WTC11 (cell line): Measurements from ENCODE around the gene GPC4. TPM values are rescaled to one million over a fixed set of nuclear protein-coding genes. Genes with fewer than 3 reads are reported as not detected.

Experiments
- ATAC-seq: fragments of 200-7000 bp; cut with Tn5 transposase; 2 replicates; pipeline ENCODE4 v1.10.0; 2021; ENCODE audit warnings: mild to moderate bottlenecking, moderate library complexity
- CTCF ChIA-PET: fragments of 300-600 bp; sonication (Branson Sonifier 250); formaldehyde crosslinking; loops from one replicate; lab custom pipeline; 2021; ENCODE audit warnings: antibody characterized with exemption; lab: Charles Lee
- POLR2A ChIA-PET: fragments of 350-600 bp; sonication (Branson Sonifier 250); formaldehyde crosslinking; loops from one replicate; lab custom pipeline; 2021; ENCODE audit warnings: antibody characterized with exemption; lab: Charles Lee
- DNase-seq: peaks from one replicate; pipeline ENCODE4 v3.0.0; 2021; ENCODE audit warnings: low spot score
- H3K27ac Mint-ChIP-seq: 2 replicates; pipeline ENCODE4 v1.8.0; 2021; ENCODE audit warnings: mixed read lengths
- H3K27me3 Mint-ChIP-seq: 2 replicates; pipeline ENCODE4 v1.8.0; 2021; ENCODE audit warnings: low read depth, mild to moderate bottlenecking, moderate library complexity, mixed read lengths
- H3K36me3 Mint-ChIP-seq: 2 replicates; pipeline ENCODE4 v1.8.0; 2021; ENCODE audit warnings: mixed read lengths
- H3K4me1 Mint-ChIP-seq: 2 replicates; pipeline ENCODE4 v1.8.0; 2022; ENCODE audit warnings: mixed read lengths
- H3K4me3 Mint-ChIP-seq: 2 replicates; pipeline ENCODE4 v1.8.0; 2021; ENCODE audit warnings: mild to moderate bottlenecking, moderate library complexity, mixed read lengths
- H3K9me3 Mint-ChIP-seq: 2 replicates; pipeline ENCODE4 v1.8.0; 2021; ENCODE audit warnings: mixed read lengths
- ATF3 ChIP-seq: sonication (generic); formaldehyde crosslinking; conservative IDR thresholded peaks from 2 replicates; pipeline ENCODE4 v1.8.1; 2022; ENCODE audit warnings: mild to moderate bottlenecking, missing genetic modification reagents
- CREB1 ChIP-seq: sonication (generic); formaldehyde crosslinking; IDR thresholded peaks from 2 replicates; pipeline ENCODE4 v1.8.0; 2023; ENCODE audit warnings: mild to moderate bottlenecking, missing genetic modification reagents
- JUN ChIP-seq: sonication (generic); formaldehyde crosslinking; IDR thresholded peaks from 2 replicates; pipeline ENCODE4 v1.8.0; 2023; ENCODE audit warnings: mild to moderate bottlenecking, missing genetic modification reagents
- NFE2L1 ChIP-seq: sonication (generic); formaldehyde crosslinking; IDR thresholded peaks from 2 replicates; pipeline ENCODE4 v1.8.1; 2023; ENCODE audit warnings: missing genetic modification reagents
- RORB ChIP-seq: fragments of 250-450 bp; sonication (Bioruptor Pico); IDR thresholded peaks from 2 replicates; pipeline ENCODE4 v1.9.0; 2021; ENCODE audit warnings: mild to moderate bottlenecking
- SOX15 ChIP-seq: fragments of 250-450 bp; sonication (Bioruptor Pico); IDR thresholded peaks from 2 replicates; pipeline ENCODE4 v1.9.0; 2021; ENCODE audit warnings: mild to moderate bottlenecking
- TEAD1 ChIP-seq: sonication (generic); formaldehyde crosslinking; IDR thresholded peaks from 2 replicates; pipeline ENCODE4 v1.8.0; 2022; ENCODE audit warnings: mild to moderate bottlenecking, missing genetic modification reagents
- ZBTB21 ChIP-seq: sonication (generic); formaldehyde crosslinking; IDR thresholded peaks from 2 replicates; pipeline ENCODE4 v1.8.1; 2023; ENCODE audit warnings: mild to moderate bottlenecking, missing genetic modification reagents, borderline replicate concordance
- ZNF416 ChIP-seq: fragments of 250-450 bp; sonication (Bioruptor Pico); IDR thresholded peaks from 2 replicates; pipeline ENCODE4 v1.9.0; 2021; ENCODE audit warnings: mild to moderate bottlenecking, inconsistent platforms
- ZSCAN18 ChIP-seq: fragments of 250-450 bp; sonication (Bioruptor Pico); IDR thresholded peaks from 2 replicates; pipeline ENCODE4 v2.1.2; 2022; ENCODE audit warnings: mild to moderate bottlenecking, moderate library complexity
- total RNA-seq: library from RNA; stranded (reverse); gene quantifications from 3 replicates; pipeline ENCODE4 v1.2.3, GENCODE V29; 2021
- TF ChIP-seq, protein P1 (sequence below): sonication (generic); formaldehyde crosslinking; IDR thresholded peaks from 2 replicates; pipeline ENCODE4 v1.8.0; 2022; ENCODE audit warnings: mild to moderate bottlenecking, missing genetic modification reagents
- TF ChIP-seq, protein P2 (sequence below): sonication (generic); formaldehyde crosslinking; IDR thresholded peaks from 2 replicates; pipeline ENCODE4 v1.8.1; 2022; ENCODE audit warnings: low read depth, missing genetic modification reagents, borderline replicate concordance
- TF ChIP-seq, protein P3 (sequence below): sonication (generic); formaldehyde crosslinking; IDR thresholded peaks from 2 replicates; pipeline ENCODE4 v1.8.1; 2023; ENCODE audit warnings: mild to moderate bottlenecking, missing genetic modification reagents, moderate library complexity
- TF ChIP-seq, protein P4 (sequence below): sonication (generic); formaldehyde crosslinking; IDR thresholded peaks from 2 replicates; pipeline ENCODE4 v1.8.0; 2022; ENCODE audit warnings: mild to moderate bottlenecking, missing genetic modification reagents
- TF ChIP-seq, protein P5 (sequence below): fragments of 250-450 bp; sonication (Bioruptor Pico); IDR thresholded peaks from 2 replicates; pipeline ENCODE4 v1.9.0; 2021; ENCODE audit warnings: mild to moderate bottlenecking
- TF ChIP-seq, protein P6 (sequence below): fragments of 200-600 bp; IDR thresholded peaks from 2 replicates; pipeline ENCODE4 v1.8.0; 2022; ENCODE audit warnings: antibody characterized with exemption
- TF ChIP-seq, protein P7 (sequence below): sonication (generic); formaldehyde crosslinking; IDR thresholded peaks from 2 replicates; pipeline ENCODE4 v1.8.1; 2022; ENCODE audit warnings: mild to moderate bottlenecking, missing genetic modification reagents, moderate library complexity, borderline replicate concordance
- TF ChIP-seq, protein P8 (sequence below): sonication (generic); formaldehyde crosslinking; IDR thresholded peaks from 2 replicates; pipeline ENCODE4 v1.8.0; 2022; ENCODE audit warnings: mild to moderate bottlenecking, missing genetic modification reagents

GPC4 gene
- total RNA-seq, 1 experiment from 2014 or later: 144 TPM

DNA sequence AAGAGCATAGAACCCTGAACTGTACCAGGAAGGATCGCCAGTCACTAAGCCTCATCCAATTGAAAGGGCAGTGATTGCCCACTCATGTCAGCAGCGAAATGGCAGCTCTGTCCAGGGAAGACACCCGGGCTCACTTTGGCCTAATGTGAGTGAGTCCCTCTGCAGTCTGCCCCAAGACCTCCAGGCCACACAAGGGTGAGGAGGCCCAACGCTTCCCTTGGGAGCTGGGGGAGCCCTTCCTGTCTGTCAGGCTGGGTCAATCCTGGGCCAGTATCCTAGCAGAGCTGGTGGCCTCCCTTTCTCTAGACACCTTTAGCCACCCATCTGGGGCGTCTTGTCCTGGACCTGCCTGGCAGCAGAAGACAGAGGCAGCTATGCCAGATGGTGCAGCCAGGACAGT lies 39.6 kb upstream of the GPC4 start:
- ATAC-seq (peak; percentile 55), DNase-seq (no peak)
- H3K27ac Mint-ChIP-seq: peak overlapping the region; percentile 95
- no peaks in the 10 kb centered on the region for H3K9me3 Mint-ChIP-seq
- peaks cover 36% of the 10 kb centered on the region for H3K4me1 Mint-ChIP-seq
- no peak overlapping the region; the same call in 1 of the 2 replicates for H3K4me3 Mint-ChIP-seq
- ChIA-PET POLR2A (interaction anchor here (1.8 kb wide), 1 partner anchor 10 kb away, joined by 5 read pairs; no protein-coding TSS in a partner anchor), CTCF (interaction anchor here (1.1 kb wide), 1 partner anchor 409 kb away, joined by 3 read pairs; no protein-coding TSS in a partner anchor)
- no peaks in the 10 kb centered on the region for H3K27me3 Mint-ChIP-seq
- TF ChIP-seq, protein P1, sequence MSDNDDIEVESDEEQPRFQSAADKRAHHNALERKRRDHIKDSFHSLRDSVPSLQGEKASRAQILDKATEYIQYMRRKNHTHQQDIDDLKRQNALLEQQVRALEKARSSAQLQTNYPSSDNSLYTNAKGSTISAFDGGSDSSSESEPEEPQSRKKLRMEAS (CRISPR knock-in tag): 0 out of 2 replicates have a peak, but pooled peaks have one; percentile 32
- TF ChIP-seq ZSCAN18 (CRISPR knock-in tag) (no peak), RORB (no peak)
- TF ChIP-seq, protein P2, sequence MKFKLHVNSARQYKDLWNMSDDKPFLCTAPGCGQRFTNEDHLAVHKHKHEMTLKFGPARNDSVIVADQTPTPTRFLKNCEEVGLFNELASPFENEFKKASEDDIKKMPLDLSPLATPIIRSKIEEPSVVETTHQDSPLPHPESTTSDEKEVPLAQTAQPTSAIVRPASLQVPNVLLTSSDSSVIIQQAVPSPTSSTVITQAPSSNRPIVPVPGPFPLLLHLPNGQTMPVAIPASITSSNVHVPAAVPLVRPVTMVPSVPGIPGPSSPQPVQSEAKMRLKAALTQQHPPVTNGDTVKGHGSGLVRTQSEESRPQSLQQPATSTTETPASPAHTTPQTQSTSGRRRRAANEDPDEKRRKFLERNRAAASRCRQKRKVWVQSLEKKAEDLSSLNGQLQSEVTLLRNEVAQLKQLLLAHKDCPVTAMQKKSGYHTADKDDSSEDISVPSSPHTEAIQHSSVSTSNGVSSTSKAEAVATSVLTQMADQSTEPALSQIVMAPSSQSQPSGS (CRISPR knock-in tag): no peak
- no peaks in the 10 kb centered on the region for H3K36me3 Mint-ChIP-seq

DNA sequence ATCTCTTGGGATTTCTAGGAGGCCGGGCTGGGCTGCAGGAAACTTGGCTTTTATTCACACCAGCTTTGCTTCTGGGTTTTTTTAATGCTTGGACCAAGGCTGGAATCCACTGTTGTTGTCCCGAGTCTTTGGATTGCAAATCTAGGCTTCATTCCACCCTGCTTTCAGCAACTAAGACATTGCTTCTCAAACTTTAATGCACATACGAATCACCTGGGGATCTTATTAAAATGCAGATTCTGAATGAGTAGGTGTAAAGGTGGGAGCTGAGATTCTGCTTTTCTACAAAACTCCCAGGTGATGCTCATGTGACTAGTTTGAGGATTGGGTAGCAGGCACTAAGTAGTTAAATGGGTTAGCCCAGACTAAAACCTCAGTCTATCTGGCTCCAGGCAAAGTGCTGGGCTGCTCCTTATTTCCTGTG lies 39.2 kb upstream of the GPC4 start:
- TF ChIP-seq, protein P3, sequence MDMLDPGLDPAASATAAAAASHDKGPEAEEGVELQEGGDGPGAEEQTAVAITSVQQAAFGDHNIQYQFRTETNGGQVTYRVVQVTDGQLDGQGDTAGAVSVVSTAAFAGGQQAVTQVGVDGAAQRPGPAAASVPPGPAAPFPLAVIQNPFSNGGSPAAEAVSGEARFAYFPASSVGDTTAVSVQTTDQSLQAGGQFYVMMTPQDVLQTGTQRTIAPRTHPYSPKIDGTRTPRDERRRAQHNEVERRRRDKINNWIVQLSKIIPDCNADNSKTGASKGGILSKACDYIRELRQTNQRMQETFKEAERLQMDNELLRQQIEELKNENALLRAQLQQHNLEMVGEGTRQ (CRISPR knock-in tag): peak; percentile 79
- TF ChIP-seq ZNF416 (no peak), NFE2L1 (CRISPR knock-in tag) (no peak), ATF3 (CRISPR knock-in tag) (no peak), SOX15 (CRISPR knock-in tag) (no peak), JUN (CRISPR knock-in tag) (no peak), ZBTB21 (CRISPR knock-in tag) (no peak), RORB (no peak), TEAD1 (CRISPR knock-in tag) (0 out of 2 replicates have a peak, but pooled peaks have one; percentile 49), CREB1 (CRISPR knock-in tag) (no peak)
- TF ChIP-seq, protein P4, sequence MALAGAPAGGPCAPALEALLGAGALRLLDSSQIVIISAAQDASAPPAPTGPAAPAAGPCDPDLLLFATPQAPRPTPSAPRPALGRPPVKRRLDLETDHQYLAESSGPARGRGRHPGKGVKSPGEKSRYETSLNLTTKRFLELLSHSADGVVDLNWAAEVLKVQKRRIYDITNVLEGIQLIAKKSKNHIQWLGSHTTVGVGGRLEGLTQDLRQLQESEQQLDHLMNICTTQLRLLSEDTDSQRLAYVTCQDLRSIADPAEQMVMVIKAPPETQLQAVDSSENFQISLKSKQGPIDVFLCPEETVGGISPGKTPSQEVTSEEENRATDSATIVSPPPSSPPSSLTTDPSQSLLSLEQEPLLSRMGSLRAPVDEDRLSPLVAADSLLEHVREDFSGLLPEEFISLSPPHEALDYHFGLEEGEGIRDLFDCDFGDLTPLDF (CRISPR knock-in tag): no peak
- TF ChIP-seq, protein P5, sequence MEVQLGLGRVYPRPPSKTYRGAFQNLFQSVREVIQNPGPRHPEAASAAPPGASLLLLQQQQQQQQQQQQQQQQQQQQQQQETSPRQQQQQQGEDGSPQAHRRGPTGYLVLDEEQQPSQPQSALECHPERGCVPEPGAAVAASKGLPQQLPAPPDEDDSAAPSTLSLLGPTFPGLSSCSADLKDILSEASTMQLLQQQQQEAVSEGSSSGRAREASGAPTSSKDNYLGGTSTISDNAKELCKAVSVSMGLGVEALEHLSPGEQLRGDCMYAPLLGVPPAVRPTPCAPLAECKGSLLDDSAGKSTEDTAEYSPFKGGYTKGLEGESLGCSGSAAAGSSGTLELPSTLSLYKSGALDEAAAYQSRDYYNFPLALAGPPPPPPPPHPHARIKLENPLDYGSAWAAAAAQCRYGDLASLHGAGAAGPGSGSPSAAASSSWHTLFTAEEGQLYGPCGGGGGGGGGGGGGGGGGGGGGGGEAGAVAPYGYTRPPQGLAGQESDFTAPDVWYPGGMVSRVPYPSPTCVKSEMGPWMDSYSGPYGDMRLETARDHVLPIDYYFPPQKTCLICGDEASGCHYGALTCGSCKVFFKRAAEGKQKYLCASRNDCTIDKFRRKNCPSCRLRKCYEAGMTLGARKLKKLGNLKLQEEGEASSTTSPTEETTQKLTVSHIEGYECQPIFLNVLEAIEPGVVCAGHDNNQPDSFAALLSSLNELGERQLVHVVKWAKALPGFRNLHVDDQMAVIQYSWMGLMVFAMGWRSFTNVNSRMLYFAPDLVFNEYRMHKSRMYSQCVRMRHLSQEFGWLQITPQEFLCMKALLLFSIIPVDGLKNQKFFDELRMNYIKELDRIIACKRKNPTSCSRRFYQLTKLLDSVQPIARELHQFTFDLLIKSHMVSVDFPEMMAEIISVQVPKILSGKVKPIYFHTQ (CRISPR knock-in tag): no peak
- TF ChIP-seq, protein P6, sequence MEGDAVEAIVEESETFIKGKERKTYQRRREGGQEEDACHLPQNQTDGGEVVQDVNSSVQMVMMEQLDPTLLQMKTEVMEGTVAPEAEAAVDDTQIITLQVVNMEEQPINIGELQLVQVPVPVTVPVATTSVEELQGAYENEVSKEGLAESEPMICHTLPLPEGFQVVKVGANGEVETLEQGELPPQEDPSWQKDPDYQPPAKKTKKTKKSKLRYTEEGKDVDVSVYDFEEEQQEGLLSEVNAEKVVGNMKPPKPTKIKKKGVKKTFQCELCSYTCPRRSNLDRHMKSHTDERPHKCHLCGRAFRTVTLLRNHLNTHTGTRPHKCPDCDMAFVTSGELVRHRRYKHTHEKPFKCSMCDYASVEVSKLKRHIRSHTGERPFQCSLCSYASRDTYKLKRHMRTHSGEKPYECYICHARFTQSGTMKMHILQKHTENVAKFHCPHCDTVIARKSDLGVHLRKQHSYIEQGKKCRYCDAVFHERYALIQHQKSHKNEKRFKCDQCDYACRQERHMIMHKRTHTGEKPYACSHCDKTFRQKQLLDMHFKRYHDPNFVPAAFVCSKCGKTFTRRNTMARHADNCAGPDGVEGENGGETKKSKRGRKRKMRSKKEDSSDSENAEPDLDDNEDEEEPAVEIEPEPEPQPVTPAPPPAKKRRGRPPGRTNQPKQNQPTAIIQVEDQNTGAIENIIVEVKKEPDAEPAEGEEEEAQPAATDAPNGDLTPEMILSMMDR: no peak
- TF ChIP-seq, protein P7, sequence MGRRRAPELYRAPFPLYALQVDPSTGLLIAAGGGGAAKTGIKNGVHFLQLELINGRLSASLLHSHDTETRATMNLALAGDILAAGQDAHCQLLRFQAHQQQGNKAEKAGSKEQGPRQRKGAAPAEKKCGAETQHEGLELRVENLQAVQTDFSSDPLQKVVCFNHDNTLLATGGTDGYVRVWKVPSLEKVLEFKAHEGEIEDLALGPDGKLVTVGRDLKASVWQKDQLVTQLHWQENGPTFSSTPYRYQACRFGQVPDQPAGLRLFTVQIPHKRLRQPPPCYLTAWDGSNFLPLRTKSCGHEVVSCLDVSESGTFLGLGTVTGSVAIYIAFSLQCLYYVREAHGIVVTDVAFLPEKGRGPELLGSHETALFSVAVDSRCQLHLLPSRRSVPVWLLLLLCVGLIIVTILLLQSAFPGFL (CRISPR knock-in tag): no peak
- TF ChIP-seq, protein P8, sequence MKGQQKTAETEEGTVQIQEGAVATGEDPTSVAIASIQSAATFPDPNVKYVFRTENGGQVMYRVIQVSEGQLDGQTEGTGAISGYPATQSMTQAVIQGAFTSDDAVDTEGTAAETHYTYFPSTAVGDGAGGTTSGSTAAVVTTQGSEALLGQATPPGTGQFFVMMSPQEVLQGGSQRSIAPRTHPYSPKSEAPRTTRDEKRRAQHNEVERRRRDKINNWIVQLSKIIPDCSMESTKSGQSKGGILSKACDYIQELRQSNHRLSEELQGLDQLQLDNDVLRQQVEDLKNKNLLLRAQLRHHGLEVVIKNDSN (CRISPR knock-in tag): peak; percentile 78
- POLR2A ChIA-PET: interaction anchor here (0.7 to 1.8 kb wide), 2 partner anchors 9 to 40 kb away, joined by 3 to 5 read pairs; no protein-coding TSS in a partner anchor
- CTCF ChIA-PET: interaction anchor here (0.6 to 1.1 kb wide), 2 partner anchors 110 to 408 kb away, joined by 3 read pairs; no protein-coding TSS in a partner anchor
- H3K36me3 Mint-ChIP-seq: no peaks in the 10 kb centered on the region
- no peaks in the 10 kb centered on the region for H3K27me3 Mint-ChIP-seq
- H3K9me3 Mint-ChIP-seq: no peaks in the 10 kb centered on the region
- DNase-seq (no peak), ATAC-seq (peak; percentile 85)
- H3K4me3 Mint-ChIP-seq: no peak overlapping the region; the same call in 1 of the 2 replicates
- peak overlapping the region; percentile 95 for H3K27ac Mint-ChIP-seq
- peaks cover 36% of the 10 kb centered on the region for H3K4me1 Mint-ChIP-seq
